ENCODE data around the gene RIMKLA. TPM values are rescaled to one million over a fixed set of nuclear protein-coding genes. Genes with fewer than 3 reads are reported as not detected.

The RIMKLA gene
- total RNA-seq, 1 donor from 2014 or later = 0.20 TPM

GRCh38 chr1:42368096-42368795 is 12.3 kb upstream of the RIMKLA start:
- H2AFZ ChIP-seq (ENCODE audit: low read depth, low read length) = no peak overlapping the region
- no peak overlapping the region for H3K4me3 ChIP-seq (ENCODE audit: insufficient read depth, low read depth, low read length)
- H3K27me3 ChIP-seq (ENCODE audit: insufficient read depth, low read length) = peaks cover 26% of the 10 kb centered on the region
- no peak overlapping the region for H3K27ac ChIP-seq (ENCODE audit: low read depth, low read length)
- no peak overlapping the region for H3K4me2 ChIP-seq (ENCODE audit: low read length)
- H3K4me3 Mint-ChIP-seq (ENCODE audit: unreplicated experiment) = no peak overlapping the region
- FAIRE-seq = no peak
- DNase-seq (ENCODE audit: low read depth) = no peak
- no peak overlapping the region for H3K9ac ChIP-seq (ENCODE audit: low read length)
- no peaks in the 10 kb centered on the region for H4K20me1 ChIP-seq (ENCODE audit: insufficient read depth, low read length)
- H3K36me3 ChIP-seq (ENCODE audit: insufficient read depth, low read length) = no peaks in the 10 kb centered on the region
- H3K4me1 ChIP-seq (ENCODE audit: insufficient read depth, low read length) = no peaks in the 10 kb centered on the region
- peaks cover 8% of the 10 kb centered on the region for H3K4me1 Mint-ChIP-seq (ENCODE audit: low read depth, unreplicated experiment)
- H3K79me2 ChIP-seq (ENCODE audit: insufficient read depth, low read length) = no peaks in the 10 kb centered on the region
- TF ChIP-seq EZH2 (IDR thresholded peaks at IDR 0.05; ENCODE audit: insufficient read depth, low read length) (no peak), CTCF (IDR thresholded peaks at IDR 0.05; ENCODE audit: insufficient read depth, low read depth, low read length) (no peak)
- H3K27me3 Mint-ChIP-seq (ENCODE audit: low read depth, unreplicated experiment) = peaks cover 7% of the 10 kb centered on the region
- H3K9me3 ChIP-seq (ENCODE audit: insufficient read depth, low read depth, low read length) = no peaks in the 10 kb centered on the region
- no peaks in the 10 kb centered on the region for H3K36me3 Mint-ChIP-seq (ENCODE audit: low read depth, unreplicated experiment)
- no peak overlapping the region for H3K27ac Mint-ChIP-seq (ENCODE audit: unreplicated experiment)
- H3K9me3 Mint-ChIP-seq (ENCODE audit: unreplicated experiment) = no peaks in the 10 kb centered on the region

GRCh38 chr1:42369471-42369870 is 11.1 kb upstream of the RIMKLA start:
- no peak overlapping the region for H3K4me2 ChIP-seq (ENCODE audit: low read length)
- Mint-ChIP-seq H3K36me3 (ENCODE audit: low read depth, unreplicated experiment) (no peaks in the 10 kb centered on the region), H3K27me3 (ENCODE audit: low read depth, unreplicated experiment) (peaks cover 7% of the 10 kb centered on the region), H3K4me1 (ENCODE audit: low read depth, unreplicated experiment) (peaks cover 8% of the 10 kb centered on the region), H3K9me3 (ENCODE audit: unreplicated experiment) (no peaks in the 10 kb centered on the region), H3K4me3 (ENCODE audit: unreplicated experiment) (no peak overlapping the region), H3K27ac (ENCODE audit: unreplicated experiment) (no peak overlapping the region)
- H4K20me1 ChIP-seq (ENCODE audit: insufficient read depth, low read length) = no peaks in the 10 kb centered on the region
- no peak overlapping the region for H3K9ac ChIP-seq (ENCODE audit: low read length)
- TF ChIP-seq EZH2 (IDR thresholded peaks at IDR 0.05; ENCODE audit: insufficient read depth, low read length) (no peak), CTCF (IDR thresholded peaks at IDR 0.05; ENCODE audit: insufficient read depth, low read depth, low read length) (no peak)
- H3K27ac ChIP-seq (ENCODE audit: low read depth, low read length) = no peak overlapping the region
- no peaks in the 10 kb centered on the region for H3K4me1 ChIP-seq (ENCODE audit: insufficient read depth, low read length)
- peaks cover 26% of the 10 kb centered on the region for H3K27me3 ChIP-seq (ENCODE audit: insufficient read depth, low read length)
- no peaks in the 10 kb centered on the region for H3K79me2 ChIP-seq (ENCODE audit: insufficient read depth, low read length)
- H3K4me3 ChIP-seq (ENCODE audit: insufficient read depth, low read depth, low read length) = no peak overlapping the region
- no peak for DNase-seq (ENCODE audit: low read depth)
- H2AFZ ChIP-seq (ENCODE audit: low read depth, low read length) = no peak overlapping the region
- H3K9me3 ChIP-seq (ENCODE audit: insufficient read depth, low read depth, low read length) = no peaks in the 10 kb centered on the region
- H3K36me3 ChIP-seq (ENCODE audit: insufficient read depth, low read length) = no peaks in the 10 kb centered on the region
- FAIRE-seq = no peak

- FAIRE-seq = no peak
- Histone ChIP-seq H3K27ac (ENCODE audit: low read depth, low read length) (no peak overlapping the region), H3K4me1 (ENCODE audit: insufficient read depth, low read length) (no peaks in the 10 kb centered on the region), H4K20me1 (ENCODE audit: insufficient read depth, low read length) (no peaks in the 10 kb centered on the region), H3K9ac (ENCODE audit: low read length) (no peak overlapping the region), H3K4me2 (ENCODE audit: low read length) (no peak overlapping the region), H3K27me3 (ENCODE audit: insufficient read depth, low read length) (peaks cover 26% of the 10 kb centered on the region), H3K4me3 (ENCODE audit: insufficient read depth, low read depth, low read length) (no peak overlapping the region), H3K79me2 (ENCODE audit: insufficient read depth, low read length) (no peaks in the 10 kb centered on the region), H3K9me3 (ENCODE audit: insufficient read depth, low read depth, low read length) (no peaks in the 10 kb centered on the region), H2AFZ (ENCODE audit: low read depth, low read length) (no peak overlapping the region), H3K36me3 (ENCODE audit: insufficient read depth, low read length) (no peaks in the 10 kb centered on the region)
- Mint-ChIP-seq H3K4me3 (ENCODE audit: unreplicated experiment) (no peak overlapping the region), H3K27ac (ENCODE audit: unreplicated experiment) (no peak overlapping the region), H3K4me1 (ENCODE audit: low read depth, unreplicated experiment) (peaks cover 8% of the 10 kb centered on the region), H3K36me3 (ENCODE audit: low read depth, unreplicated experiment) (no peaks in the 10 kb centered on the region), H3K27me3 (ENCODE audit: low read depth, unreplicated experiment) (peaks cover 8% of the 10 kb centered on the region), H3K9me3 (ENCODE audit: unreplicated experiment) (no peaks in the 10 kb centered on the region)
- DNase-seq (ENCODE audit: low read depth) = no peak
- no peak for TF ChIP-seq EZH2 (IDR thresholded peaks at IDR 0.05; ENCODE audit: insufficient read depth, low read length)
- no peak for TF ChIP-seq CTCF (IDR thresholded peaks at IDR 0.05; ENCODE audit: insufficient read depth, low read depth, low read length)
These were observed 9.6 kb upstream of the RIMKLA start for GRCh38 chr1:42370876-42371549.
